ENCODE measurements around the gene RAB2B. TPM values are rescaled to one million over a fixed set of nuclear protein-coding genes. Genes with fewer than 3 reads are reported as not detected.

RAB2B gene
- total RNA-seq, 1 donor from 2014 or later: 23.7 TPM

Other genes starting within 250 kb of the RAB2B start
- gene HNRNPC, start 207.5 kb downstream of the RAB2B start, total RNA-seq: 537 and 719 TPM in 2 replicates
- not detected in 2 replicates for gene RPGRIP1, start 196.9 kb downstream of the RAB2B start, total RNA-seq
- 45.1 and 50.9 TPM in 2 replicates for gene SUPT16H, start 92.9 kb downstream of the RAB2B start, total RNA-seq
- 49.8 and 69.1 TPM in 2 replicates for gene CHD8, start 20.8 kb downstream of the RAB2B start, total RNA-seq
- gene TOX4, start 236 bp upstream of the RAB2B start, total RNA-seq: 30.6 and 53.0 TPM in 2 replicates
- 45.0 and 49.8 TPM in 2 replicates for gene METTL3, start 34.4 kb upstream of the RAB2B start, total RNA-seq
- gene SALL2, start 49.4 kb upstream of the RAB2B start, total RNA-seq: 2.9 and 4.6 TPM in 2 replicates
- gene OR10G3, start 103.1 kb upstream of the RAB2B start, total RNA-seq: not detected in 2 replicates
- gene OR10G2, start 158.0 kb upstream of the RAB2B start, total RNA-seq: not detected in 2 replicates
- not detected in 2 replicates for gene OR4E2, start 176.9 kb upstream of the RAB2B start, total RNA-seq
- gene OR4E1, start 196.9 kb upstream of the RAB2B start, total RNA-seq: not detected in 2 replicates

Data from glomerular endothelial cell (primary cell).